ENCODE results near the gene COA8.

DNA sequence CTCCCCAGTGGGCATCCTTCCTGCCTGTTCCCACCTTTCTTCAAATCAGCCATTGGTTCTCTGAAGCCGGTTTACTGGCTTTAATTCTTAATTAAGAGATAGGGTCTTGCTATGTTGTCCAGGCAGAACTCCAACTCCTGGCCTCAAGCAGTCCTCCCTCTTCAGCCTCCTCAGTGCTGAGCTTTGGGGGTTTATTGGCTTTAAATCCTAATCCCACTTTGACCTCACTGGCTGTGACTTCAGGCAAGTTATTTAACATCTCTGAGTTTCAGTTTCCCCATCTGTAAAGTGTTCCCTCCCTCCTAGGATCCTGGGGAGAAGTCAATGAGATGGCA, 35.9 kb upstream of the COA8 start:
- TF ChIP-seq, protein P1, sequence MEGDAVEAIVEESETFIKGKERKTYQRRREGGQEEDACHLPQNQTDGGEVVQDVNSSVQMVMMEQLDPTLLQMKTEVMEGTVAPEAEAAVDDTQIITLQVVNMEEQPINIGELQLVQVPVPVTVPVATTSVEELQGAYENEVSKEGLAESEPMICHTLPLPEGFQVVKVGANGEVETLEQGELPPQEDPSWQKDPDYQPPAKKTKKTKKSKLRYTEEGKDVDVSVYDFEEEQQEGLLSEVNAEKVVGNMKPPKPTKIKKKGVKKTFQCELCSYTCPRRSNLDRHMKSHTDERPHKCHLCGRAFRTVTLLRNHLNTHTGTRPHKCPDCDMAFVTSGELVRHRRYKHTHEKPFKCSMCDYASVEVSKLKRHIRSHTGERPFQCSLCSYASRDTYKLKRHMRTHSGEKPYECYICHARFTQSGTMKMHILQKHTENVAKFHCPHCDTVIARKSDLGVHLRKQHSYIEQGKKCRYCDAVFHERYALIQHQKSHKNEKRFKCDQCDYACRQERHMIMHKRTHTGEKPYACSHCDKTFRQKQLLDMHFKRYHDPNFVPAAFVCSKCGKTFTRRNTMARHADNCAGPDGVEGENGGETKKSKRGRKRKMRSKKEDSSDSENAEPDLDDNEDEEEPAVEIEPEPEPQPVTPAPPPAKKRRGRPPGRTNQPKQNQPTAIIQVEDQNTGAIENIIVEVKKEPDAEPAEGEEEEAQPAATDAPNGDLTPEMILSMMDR (IDR thresholded peaks at IDR 0.05; ENCODE audit: extremely low read depth in 1 of 2, insufficient read depth in 1 of 2, low read depth in 1 of 2, low read length in 2 of 2), result no peak
- no peak for TF ChIP-seq JUN (IDR thresholded peaks at IDR 0.05; ENCODE audit: borderline replicate concordance, insufficient read depth, insufficient read length, low read depth)
- TF ChIP-seq POLR2A (IDR thresholded peaks at IDR 0.05; ENCODE audit: low read depth, low read length), result no peak
- TF ChIP-seq, protein P2, sequence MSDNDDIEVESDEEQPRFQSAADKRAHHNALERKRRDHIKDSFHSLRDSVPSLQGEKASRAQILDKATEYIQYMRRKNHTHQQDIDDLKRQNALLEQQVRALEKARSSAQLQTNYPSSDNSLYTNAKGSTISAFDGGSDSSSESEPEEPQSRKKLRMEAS (IDR thresholded peaks at IDR 0.05; ENCODE audit: insufficient read depth, insufficient read length), result no peak
- TF ChIP-seq GATA2 (IDR thresholded peaks at IDR 0.05; ENCODE audit: insufficient read depth, insufficient read length, low read depth, low read length), result no peak
- no peak for TF ChIP-seq EZH2 (IDR thresholded peaks at IDR 0.05; ENCODE audit: borderline replicate concordance, low read depth, low read length, severe bottlenecking)
- TF ChIP-seq POLR2AphosphoS5 (IDR thresholded peaks at IDR 0.05; ENCODE audit: insufficient read depth, low read depth, low read length), result no peak
